ENCODE measurements around the gene TFPI.

GRCh38 chr2:187497858-187498463, 56.3 kb downstream of the TFPI start:
- TF ChIP-seq POLR2AphosphoS5 (IDR thresholded peaks at IDR 0.05; ENCODE audit: low read depth, low read length) (no peak), ATF3 (IDR thresholded peaks at IDR 0.05) (no peak), CTCF (IDR thresholded peaks at IDR 0.05 in 2 of 3, conservative IDR thresholded peaks at IDR 0.05 in 1 of 3; ENCODE audit: borderline replicate concordance in 1 of 3, insufficient read depth in 1 of 3, low read depth in 2 of 3, low read length in 2 of 3) (peak; percentile 43 to 79 (median 45); a peak in 5 of 6 replicates), YY1 (IDR thresholded peaks at IDR 0.05; ENCODE audit: extremely low read depth, insufficient replicate concordance, low read depth, low read length) (no peak), POLR2A (IDR thresholded peaks at IDR 0.05; ENCODE audit: borderline replicate concordance, extremely low read depth, insufficient read depth, insufficient read length) (no peak)

All from HCT116 (cell line).